ENCODE measurements around the gene SHISAL1.

The SHISAL1 gene

GRCh38 chr22:44331881-44332714 is 19.3 kb upstream of the SHISAL1 start:
- no peaks in the 10 kb centered on the region for H3K36me3 ChIP-seq (replicated peaks; ENCODE audit: insufficient read depth, low read length)
- no peaks in the 10 kb centered on the region for H3K79me2 ChIP-seq (ENCODE audit: low read length)
- peaks cover 52% of the 10 kb centered on the region for H3K27me3 ChIP-seq (replicated peaks; ENCODE audit: insufficient read depth, low read length)
- TF ChIP-seq EZH2 (optimal IDR thresholded peaks at IDR 0.05; ENCODE audit: low read depth, low read length) (no peak), CTCF (IDR thresholded peaks at IDR 0.05; ENCODE audit: low read length) (no peak), EZH2phosphoT487 (IDR thresholded peaks at IDR 0.05; ENCODE audit: low read length) (no peak)
- no peak overlapping the region for H3K4me3 ChIP-seq (ENCODE audit: low read length)
- H3K27ac ChIP-seq (ENCODE audit: low read length): no peak overlapping the region
- no peak overlapping the region for H3K4me2 ChIP-seq (ENCODE audit: low read depth, low read length)
- no peak overlapping the region for H2AFZ ChIP-seq (ENCODE audit: low read length)
- peaks cover 16% of the 10 kb centered on the region for H3F3A ChIP-seq (ENCODE audit: insufficient read depth, low read length)
- no peaks in the 10 kb centered on the region for H4K20me1 ChIP-seq (ENCODE audit: insufficient read depth, low read length)
- H3K9ac ChIP-seq (ENCODE audit: low read length): no peak overlapping the region
- DNase-seq: no peak
- peaks cover 22% of the 10 kb centered on the region for H3K4me1 ChIP-seq (ENCODE audit: low read length)
- no peaks in the 10 kb centered on the region for H3K9me2 ChIP-seq (replicated peaks; ENCODE audit: insufficient read depth, low read length)
- H3K9me3 ChIP-seq (replicated peaks; ENCODE audit: insufficient read depth, low read length): no peaks in the 10 kb centered on the region

DNA sequence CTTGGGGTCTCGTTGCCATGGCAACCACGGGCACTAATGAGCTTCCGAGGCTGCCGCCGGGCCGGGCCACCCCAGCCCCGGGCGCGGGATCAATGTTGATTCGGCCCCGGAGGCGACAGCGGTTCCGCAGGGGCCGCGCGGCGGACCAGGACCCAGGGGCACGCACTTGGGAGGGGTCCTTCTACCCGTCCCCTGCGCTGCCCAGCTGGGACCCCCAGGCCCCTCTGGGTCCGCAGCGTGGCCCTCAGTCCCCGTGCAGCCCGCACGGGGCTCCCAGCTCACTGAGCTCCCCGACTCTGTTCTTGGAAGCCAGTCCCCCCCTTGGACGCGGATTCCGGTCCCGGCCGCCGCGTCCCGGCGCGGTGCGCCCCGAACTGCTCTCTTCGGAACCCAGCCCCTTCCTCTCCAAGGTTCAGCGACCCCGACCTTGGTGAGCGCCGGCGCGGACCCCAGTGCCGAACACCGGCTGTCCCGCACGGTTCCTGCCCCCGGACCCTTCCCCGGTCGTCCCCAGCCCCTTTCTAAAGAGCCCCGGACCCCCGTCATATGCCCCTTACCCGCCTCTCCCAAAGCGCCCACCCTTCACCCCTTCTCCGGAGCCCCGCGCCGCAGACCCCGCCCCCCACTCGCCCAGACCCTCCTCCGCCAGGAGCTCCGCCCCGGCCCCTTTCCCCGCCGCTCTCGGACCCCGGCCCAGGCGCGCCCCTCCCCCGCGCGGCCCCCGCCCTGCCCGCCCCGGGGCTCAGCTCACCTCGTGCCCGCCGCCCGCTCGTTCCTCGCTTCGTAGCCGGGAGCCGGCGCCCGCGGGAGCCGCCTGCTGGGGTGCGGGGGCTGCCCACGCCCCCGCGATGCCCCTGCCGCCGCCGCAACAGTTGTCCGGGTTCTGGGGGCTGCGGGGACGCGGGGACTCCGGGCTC is 18.3 kb upstream of the SHISAL1 start:
- Histone ChIP-seq H3K9me2 (replicated peaks; ENCODE audit: insufficient read depth, low read length) (no peaks in the 10 kb centered on the region), H3K36me3 (replicated peaks; ENCODE audit: insufficient read depth, low read length) (no peaks in the 10 kb centered on the region), H3K27ac (ENCODE audit: low read length) (no peak overlapping the region), H4K20me1 (ENCODE audit: insufficient read depth, low read length) (no peaks in the 10 kb centered on the region), H3F3A (ENCODE audit: insufficient read depth, low read length) (peaks cover 16% of the 10 kb centered on the region), H3K79me2 (ENCODE audit: low read length) (no peaks in the 10 kb centered on the region), H3K4me1 (ENCODE audit: low read length) (peaks cover 22% of the 10 kb centered on the region), H3K27me3 (replicated peaks; ENCODE audit: insufficient read depth, low read length) (peaks cover 56% of the 10 kb centered on the region), H3K9ac (ENCODE audit: low read length) (no peak overlapping the region), H2AFZ (ENCODE audit: low read length) (no peak overlapping the region), H3K9me3 (replicated peaks; ENCODE audit: insufficient read depth, low read length) (no peaks in the 10 kb centered on the region), H3K4me2 (ENCODE audit: low read depth, low read length) (no peak overlapping the region), H3K4me3 (ENCODE audit: low read length) (no peak overlapping the region)
- no peak for TF ChIP-seq CTCF (IDR thresholded peaks at IDR 0.05; ENCODE audit: low read length)
- no peak for TF ChIP-seq EZH2 (optimal IDR thresholded peaks at IDR 0.05; ENCODE audit: low read depth, low read length)
- no peak for TF ChIP-seq EZH2phosphoT487 (IDR thresholded peaks at IDR 0.05; ENCODE audit: low read length)
- no peak for DNase-seq

DNA sequence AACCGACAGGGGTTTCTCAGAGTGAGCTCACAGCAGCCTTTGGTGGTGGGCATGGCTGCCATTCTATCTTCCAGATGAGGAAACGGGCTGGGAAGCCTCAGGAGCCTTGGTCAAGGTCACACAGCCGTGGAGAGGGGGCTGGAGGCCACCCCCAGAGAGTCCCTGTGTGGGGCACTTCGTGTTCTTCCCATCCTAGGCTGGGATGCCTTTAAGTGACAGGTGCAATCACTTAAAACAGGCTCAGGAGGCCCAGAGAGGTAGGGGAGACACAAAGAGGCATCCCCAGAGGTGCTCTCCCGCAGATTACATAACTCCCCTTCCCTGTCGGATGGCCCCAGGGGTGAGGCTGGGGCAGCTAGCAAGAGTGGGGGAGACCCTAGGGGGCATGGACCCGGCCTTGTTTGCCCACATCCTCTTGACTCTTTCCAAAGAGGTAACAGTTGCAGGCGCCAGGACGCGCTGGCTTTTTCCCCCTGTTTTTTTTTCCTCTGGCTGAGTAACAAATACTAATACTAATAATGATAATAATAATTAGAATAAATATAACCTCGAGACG is 17.5 kb upstream of the SHISAL1 start:
- Histone ChIP-seq H3K9me2 (replicated peaks; ENCODE audit: insufficient read depth, low read length) (no peaks in the 10 kb centered on the region), H3K4me3 (ENCODE audit: low read length) (no peak overlapping the region), H3K9ac (ENCODE audit: low read length) (no peak overlapping the region), H3K79me2 (ENCODE audit: low read length) (no peaks in the 10 kb centered on the region), H3K36me3 (replicated peaks; ENCODE audit: insufficient read depth, low read length) (no peaks in the 10 kb centered on the region), H4K20me1 (ENCODE audit: insufficient read depth, low read length) (no peaks in the 10 kb centered on the region), H3K4me2 (ENCODE audit: low read depth, low read length) (peak overlapping the region; percentile 60), H3K4me1 (ENCODE audit: low read length) (peaks cover 22% of the 10 kb centered on the region), H2AFZ (ENCODE audit: low read length) (no peak overlapping the region), H3F3A (ENCODE audit: insufficient read depth, low read length) (peaks cover 16% of the 10 kb centered on the region), H3K27me3 (replicated peaks; ENCODE audit: insufficient read depth, low read length) (peaks cover 63% of the 10 kb centered on the region), H3K27ac (ENCODE audit: low read length) (no peak overlapping the region), H3K9me3 (replicated peaks; ENCODE audit: insufficient read depth, low read length) (no peaks in the 10 kb centered on the region)
- DNase-seq: no peak
- TF ChIP-seq EZH2phosphoT487 (IDR thresholded peaks at IDR 0.05; ENCODE audit: low read length) (no peak), CTCF (IDR thresholded peaks at IDR 0.05; ENCODE audit: low read length) (no peak), EZH2 (optimal IDR thresholded peaks at IDR 0.05; ENCODE audit: low read depth, low read length) (no peak)
